NCI-H748 (cell line): ENCODE data around the gene LMOD2.

Experiments used
- DNase-seq: peaks from one replicate; lab custom pipeline; 2025; ENCODE audit not compliant: unreplicated experiment; lab: John Stamatoyannopoulos, UW

Gene LMOD2

GRCh38 chr7:123639631-123640030, 16.0 kb upstream of the LMOD2 start:
- DNase-seq = no peak

- DNase-seq = no peak
Measured at GRCh38 chr7:123640583-123640982, 15.1 kb upstream of the LMOD2 start.

- DNase-seq = no peak
Measured at GRCh38 chr7:123641901-123642300, 13.8 kb upstream of the LMOD2 start.

- peak; percentile 96 for DNase-seq
Measured at GRCh38 chr7:123643495-123644441, 11.9 kb upstream of the LMOD2 start.

- DNase-seq = no peak
Measured at GRCh38 chr7:123645516-123645915, 10.2 kb upstream of the LMOD2 start.

- no peak for DNase-seq
Measured at GRCh38 chr7:123647106-123647730, 8.4 kb upstream of the LMOD2 start.

- no peak for DNase-seq
Measured at GRCh38 chr7:123649964-123650363, 5.7 kb upstream of the LMOD2 start.

GRCh38 chr7:123650595-123650994, 5.1 kb upstream of the LMOD2 start:
- DNase-seq = no peak

GRCh38 chr7:123652406-123652805, 3.3 kb upstream of the LMOD2 start:
- no peak for DNase-seq

- no peak for DNase-seq
Measured at GRCh38 chr7:123653162-123653561, 2.5 kb upstream of the LMOD2 start.

GRCh38 chr7:123656544-123657303, 1.1 kb downstream of the LMOD2 start:
- no peak for DNase-seq

- no peak for DNase-seq
Measured at GRCh38 chr7:123657304-123657685, 1.6 kb downstream of the LMOD2 start.

GRCh38 chr7:123658023-123658422, 2.4 kb downstream of the LMOD2 start:
- DNase-seq = no peak

GRCh38 chr7:123660514-123661354, 5.1 kb downstream of the LMOD2 start:
- DNase-seq = no peak

- no peak for DNase-seq
Measured at GRCh38 chr7:123661765-123662164, 6.1 kb downstream of the LMOD2 start.

GRCh38 chr7:123662293-123662692, 6.6 kb downstream of the LMOD2 start:
- DNase-seq = no peak

GRCh38 chr7:123662755-123663154, 7.1 kb downstream of the LMOD2 start:
- no peak for DNase-seq

GRCh38 chr7:123663200-123663599, 7.5 kb downstream of the LMOD2 start:
- DNase-seq = no peak

GRCh38 chr7:123665157-123665556, 9.5 kb downstream of the LMOD2 start:
- DNase-seq = no peak

- no peak for DNase-seq
Measured at GRCh38 chr7:123665896-123666295, 10.2 kb downstream of the LMOD2 start.

GRCh38 chr7:123666492-123666891, 10.8 kb downstream of the LMOD2 start:
- peak; percentile 17 for DNase-seq
